ENCODE data around the gene RNF167.

- TF ChIP-seq YY1 (IDR thresholded peaks at IDR 0.05; ENCODE audit: insufficient read depth, insufficient read length) (no peak), SUZ12 (IDR thresholded peaks at IDR 0.05; ENCODE audit: extremely low read depth, insufficient read depth, insufficient read length) (no peak), ZNF274 (IDR thresholded peaks at IDR 0.05; ENCODE audit: low read depth, low read length) (no peak)
These were observed 669 bp downstream of the RNF167 start for GRCh38 chr17:4940555-4941318.
